Type B pancreatic cell (in vitro differentiated cells): ENCODE results near the gene SNX33. TPM values are rescaled to one million over a fixed set of nuclear protein-coding genes. Genes with fewer than 3 reads are reported as not detected.

ENCODE experiments used
- DNase-seq: peaks from one replicate; pipeline ENCODE4 v3.0.0; 2021; ENCODE audit warnings: mixed read lengths; ENCODE audit not compliant: unreplicated experiment; ENCODE audit errors: extremely low spot score
- H3K27ac Mint-ChIP-seq: 2 replicates; pipeline ENCODE4 v1.8.0; 2021; ENCODE audit warnings: mild to moderate bottlenecking, mixed read lengths
- H3K27me3 Mint-ChIP-seq: 2 replicates; pipeline ENCODE4 v1.8.0; 2021; ENCODE audit warnings: mixed read lengths
- H3K36me3 Mint-ChIP-seq: 2 replicates; pipeline ENCODE4 v1.8.0; 2021; ENCODE audit warnings: mixed read lengths
- H3K4me1 Mint-ChIP-seq: one replicate; pipeline ENCODE4 v1.8.0; 2021; ENCODE audit warnings: mixed read lengths; ENCODE audit not compliant: unreplicated experiment
- H3K4me3 Mint-ChIP-seq: 2 replicates; pipeline ENCODE4 v1.8.0; 2021; ENCODE audit warnings: mild to moderate bottlenecking, mixed read lengths
- H3K9me3 Mint-ChIP-seq: 2 replicates; pipeline ENCODE4 v1.8.0; 2021; ENCODE audit warnings: mixed read lengths
- CTCF ChIP-seq: fragments of 200-600 bp; sonication (generic); conservative IDR thresholded peaks from 2 replicates; pipeline ENCODE4 v1.5.0; 2021; ENCODE audit warnings: antibody characterized with exemption, mild to moderate bottlenecking
- total RNA-seq: library from RNA; stranded (reverse); gene quantifications from 2 replicates; pipeline ENCODE4 v1.2.1, GENCODE V29; 2021; ENCODE audit warnings: low replicate concordance

The SNX33 gene
- total RNA-seq, 1 donor from 2014 or later: 24.9 TPM

GRCh38 chr15:75662823-75663519 is 15.3 kb downstream of the SNX33 start:
- peak overlapping the region; percentile 64 for H3K27ac Mint-ChIP-seq
- no peak for DNase-seq
- no peak overlapping the region for H3K4me3 Mint-ChIP-seq
- peaks cover 11% of the 10 kb centered on the region for H3K4me1 Mint-ChIP-seq
- H3K36me3 Mint-ChIP-seq: peaks cover 4% of the 10 kb centered on the region
- H3K27me3 Mint-ChIP-seq: no peaks in the 10 kb centered on the region
- TF ChIP-seq CTCF: no peak
- no peaks in the 10 kb centered on the region for H3K9me3 Mint-ChIP-seq

- Mint-ChIP-seq H3K4me1 (peaks cover 11% of the 10 kb centered on the region), H3K27ac (peak overlapping the region; percentile 61), H3K9me3 (no peaks in the 10 kb centered on the region)
These were observed 16.3 kb downstream of the SNX33 start for GRCh38 chr15:75663931-75664421.

DNA sequence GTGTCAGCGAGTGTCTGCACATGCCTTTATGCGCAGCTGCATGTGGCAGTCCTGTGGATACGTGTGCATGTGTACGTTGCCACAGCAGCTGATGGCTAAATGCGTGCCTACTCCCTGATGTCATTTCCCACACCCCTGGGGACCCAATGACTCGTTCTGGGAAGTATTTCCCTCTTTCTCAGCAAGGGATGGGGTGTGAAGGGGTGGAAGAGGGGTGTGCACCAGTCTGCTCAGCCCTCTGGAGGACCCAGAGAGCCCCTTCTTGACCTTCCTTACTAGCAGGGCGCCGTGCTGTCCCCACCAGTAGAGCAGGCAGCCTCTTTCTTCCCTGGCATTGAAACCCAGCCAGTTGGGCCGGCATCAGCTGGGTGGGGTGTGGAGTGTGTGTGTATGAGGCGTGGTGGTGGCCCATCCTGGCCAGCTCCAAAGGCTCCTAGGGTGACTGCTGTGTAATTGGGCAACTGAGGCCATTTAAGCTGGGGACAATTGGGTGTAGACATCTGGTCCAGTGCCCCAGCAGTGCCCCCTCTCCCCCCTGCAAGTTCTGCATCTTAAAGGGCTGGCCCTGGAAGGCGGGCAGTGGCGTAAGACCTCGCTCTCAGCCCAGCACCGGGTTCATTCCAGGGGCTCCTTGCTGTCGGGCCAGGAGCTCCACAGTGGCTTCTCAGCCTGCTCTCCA is 19.2 kb downstream of the SNX33 start:
- Mint-ChIP-seq H3K36me3 (no peaks in the 10 kb centered on the region), H3K27ac (peak overlapping the region; percentile 82), H3K4me3 (no peak overlapping the region), H3K9me3 (no peaks in the 10 kb centered on the region), H3K4me1 (peaks cover 11% of the 10 kb centered on the region), H3K27me3 (no peaks in the 10 kb centered on the region)
- TF ChIP-seq CTCF: no peak
- no peak for DNase-seq

More at GRCh38 chr15:75663931-75664421, 16.3 kb downstream of the SNX33 start:
- Mint-ChIP-seq H3K36me3 (peaks cover 4% of the 10 kb centered on the region), H3K27me3 (no peaks in the 10 kb centered on the region), H3K4me3 (peak overlapping the region; percentile 20)
- DNase-seq: no peak
- TF ChIP-seq CTCF: no peak

DNA sequence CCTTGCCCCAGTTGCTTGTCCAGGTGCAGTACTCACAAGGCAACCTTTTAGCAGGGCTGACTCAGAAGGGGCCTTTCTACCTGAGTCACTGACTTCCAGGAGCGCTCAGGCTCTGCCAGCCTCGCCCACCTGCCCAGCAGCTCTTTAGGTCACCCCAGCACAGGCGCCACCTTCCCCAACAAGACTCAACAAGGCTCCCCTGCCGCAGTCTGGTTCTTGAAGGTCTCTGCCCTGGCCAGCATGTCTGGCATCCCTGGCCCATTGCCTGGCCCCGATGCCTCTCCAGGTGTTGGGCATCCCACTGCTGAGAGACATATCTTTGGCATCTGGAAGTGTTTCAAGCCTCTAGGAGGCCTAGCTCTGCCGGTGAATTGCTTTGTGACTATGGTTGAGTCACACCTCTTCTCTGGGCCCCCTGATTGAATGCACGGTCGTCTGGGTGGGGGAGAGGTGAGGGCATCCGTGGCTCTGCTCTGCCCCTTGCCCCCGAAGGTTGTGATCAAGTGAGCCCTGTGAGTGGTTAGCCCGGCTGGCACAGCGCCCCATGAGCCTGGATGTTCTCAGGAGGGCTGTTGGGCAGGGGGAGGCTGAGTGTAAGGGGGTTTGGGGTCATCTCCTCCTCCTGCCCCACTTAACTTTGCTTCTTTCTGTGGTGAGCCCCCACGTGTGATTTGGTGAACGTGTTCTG is 21.6 kb downstream of the SNX33 start:
- no peak for DNase-seq
- Mint-ChIP-seq H3K36me3 (no peaks in the 10 kb centered on the region), H3K4me1 (peaks cover 16% of the 10 kb centered on the region), H3K27me3 (no peaks in the 10 kb centered on the region), H3K9me3 (no peaks in the 10 kb centered on the region), H3K4me3 (no peak overlapping the region), H3K27ac (no peak overlapping the region)
- TF ChIP-seq CTCF: no peak

GRCh38 chr15:75669879-75670212 is 22.1 kb downstream of the SNX33 start:
- H3K4me3 Mint-ChIP-seq: no peak overlapping the region
- no peaks in the 10 kb centered on the region for H3K27me3 Mint-ChIP-seq
- H3K36me3 Mint-ChIP-seq: no peaks in the 10 kb centered on the region
- TF ChIP-seq CTCF: no peak
- peaks cover 16% of the 10 kb centered on the region for H3K4me1 Mint-ChIP-seq
- no peak overlapping the region for H3K27ac Mint-ChIP-seq
- H3K9me3 Mint-ChIP-seq: no peaks in the 10 kb centered on the region
- no peak for DNase-seq
